Nephron progenitor cell (in vitro differentiated cells): Measurements from ENCODE around the gene EGFL7.

Experiments used
- DNase-seq: peaks from one replicate; pipeline ENCODE4 v3.0.0; 2021
- H3K27ac Mint-ChIP-seq: 2 replicates; pipeline ENCODE4 v1.8.0; 2021; ENCODE audit warnings: mild to moderate bottlenecking, moderate library complexity, mixed read lengths
- H3K27me3 Mint-ChIP-seq: 2 replicates; pipeline ENCODE4 v1.8.0; 2021; ENCODE audit warnings: mild to moderate bottlenecking, low read depth, mixed read lengths; ENCODE audit not compliant: poor library complexity
- H3K36me3 Mint-ChIP-seq: 2 replicates; pipeline ENCODE4 v1.8.0; 2021; ENCODE audit warnings: low read depth, mixed read lengths
- H3K4me1 Mint-ChIP-seq: 2 replicates; pipeline ENCODE4 v1.8.0; 2021; ENCODE audit warnings: mixed read lengths
- H3K4me3 Mint-ChIP-seq: 2 replicates; pipeline ENCODE4 v1.8.0; 2021; ENCODE audit warnings: mild to moderate bottlenecking, moderate library complexity, mixed read lengths
- H3K9me3 Mint-ChIP-seq: 2 replicates; pipeline ENCODE4 v1.8.0; 2021; ENCODE audit warnings: mild to moderate bottlenecking, moderate library complexity, mixed read lengths
- TF ChIP-seq, protein P1 (sequence below): fragments of 200-600 bp; sonication (generic); IDR thresholded peaks from 2 replicates; pipeline ENCODE4 v1.5.0; 2021; ENCODE audit warnings: antibody characterized with exemption

The EGFL7 gene

DNA sequence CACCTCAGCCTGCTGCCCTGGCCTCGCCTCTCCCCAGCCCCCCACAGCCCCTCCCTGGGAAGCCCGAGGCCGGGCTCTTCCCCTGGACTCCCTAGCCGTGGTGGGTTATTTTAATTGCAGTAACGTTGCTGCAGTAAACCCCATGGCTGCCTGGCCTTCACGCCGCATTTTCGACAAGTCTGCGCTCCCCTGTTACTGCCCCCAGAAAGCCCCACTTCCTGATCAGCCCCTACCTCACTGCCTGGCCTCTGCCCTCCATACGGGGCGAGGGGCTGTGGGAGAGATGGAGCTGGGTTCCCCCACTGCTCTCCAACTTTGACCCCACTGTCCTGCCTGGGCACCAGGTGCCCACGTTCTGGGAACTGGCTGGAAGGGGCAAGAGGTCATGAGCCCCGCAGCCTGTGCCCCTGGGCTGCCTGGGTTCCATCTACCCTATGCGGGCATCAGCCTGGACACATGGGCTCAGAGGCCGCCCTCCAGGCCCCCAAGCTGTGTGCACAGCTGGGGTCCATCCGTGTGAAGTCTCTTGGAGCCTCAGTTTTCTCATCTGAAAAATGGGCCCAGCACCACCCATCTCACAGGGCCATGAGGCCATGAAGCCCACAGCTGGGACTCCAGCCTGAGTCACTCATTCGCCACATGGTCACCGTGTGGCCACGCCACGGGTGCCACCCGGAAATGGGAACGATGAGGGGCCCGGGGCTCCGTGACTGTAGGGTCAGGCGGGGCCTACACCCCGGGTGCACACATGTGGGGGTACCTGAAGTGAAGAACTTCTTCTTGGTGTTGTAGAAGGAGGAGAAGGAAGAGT, 11.5 kb downstream of the EGFL7 start:
- no peak for DNase-seq
- H3K27me3 Mint-ChIP-seq: no peaks in the 10 kb centered on the region
- H3K4me1 Mint-ChIP-seq: peaks cover 28% of the 10 kb centered on the region
- H3K9me3 Mint-ChIP-seq: no peaks in the 10 kb centered on the region
- TF ChIP-seq, protein P1, sequence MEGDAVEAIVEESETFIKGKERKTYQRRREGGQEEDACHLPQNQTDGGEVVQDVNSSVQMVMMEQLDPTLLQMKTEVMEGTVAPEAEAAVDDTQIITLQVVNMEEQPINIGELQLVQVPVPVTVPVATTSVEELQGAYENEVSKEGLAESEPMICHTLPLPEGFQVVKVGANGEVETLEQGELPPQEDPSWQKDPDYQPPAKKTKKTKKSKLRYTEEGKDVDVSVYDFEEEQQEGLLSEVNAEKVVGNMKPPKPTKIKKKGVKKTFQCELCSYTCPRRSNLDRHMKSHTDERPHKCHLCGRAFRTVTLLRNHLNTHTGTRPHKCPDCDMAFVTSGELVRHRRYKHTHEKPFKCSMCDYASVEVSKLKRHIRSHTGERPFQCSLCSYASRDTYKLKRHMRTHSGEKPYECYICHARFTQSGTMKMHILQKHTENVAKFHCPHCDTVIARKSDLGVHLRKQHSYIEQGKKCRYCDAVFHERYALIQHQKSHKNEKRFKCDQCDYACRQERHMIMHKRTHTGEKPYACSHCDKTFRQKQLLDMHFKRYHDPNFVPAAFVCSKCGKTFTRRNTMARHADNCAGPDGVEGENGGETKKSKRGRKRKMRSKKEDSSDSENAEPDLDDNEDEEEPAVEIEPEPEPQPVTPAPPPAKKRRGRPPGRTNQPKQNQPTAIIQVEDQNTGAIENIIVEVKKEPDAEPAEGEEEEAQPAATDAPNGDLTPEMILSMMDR: no peak
- H3K4me3 Mint-ChIP-seq: no peak overlapping the region
- no peaks in the 10 kb centered on the region for H3K36me3 Mint-ChIP-seq
- no peak overlapping the region for H3K27ac Mint-ChIP-seq

DNA sequence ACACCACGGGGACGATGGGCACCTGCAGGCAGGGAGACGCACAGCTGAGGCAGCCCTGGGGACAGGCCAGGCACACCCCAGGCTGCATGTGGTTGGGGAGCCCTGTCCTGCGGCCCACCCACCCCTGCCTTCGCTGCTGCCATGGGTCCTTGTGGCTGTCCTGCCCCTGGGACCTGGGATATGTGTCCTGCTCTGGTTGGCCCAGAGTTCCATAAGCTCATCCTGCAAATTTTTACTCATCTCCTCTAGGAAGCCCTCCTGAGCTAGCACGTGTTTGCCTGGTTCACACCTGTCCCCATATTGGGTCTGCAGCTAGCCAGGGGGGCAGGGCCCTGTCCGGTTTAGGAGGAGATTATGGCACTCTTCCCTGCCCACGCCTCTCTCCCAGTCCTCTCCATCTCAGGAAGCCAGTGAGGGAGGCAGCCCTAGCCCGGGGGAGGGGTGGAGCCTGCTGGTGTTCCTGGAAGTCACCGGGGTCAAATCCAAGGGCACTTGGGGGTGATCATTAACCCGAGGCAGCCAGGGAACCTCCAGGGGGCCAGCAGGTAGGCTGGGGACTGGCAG, 12.2 kb downstream of the EGFL7 start:
- no peak overlapping the region for H3K4me3 Mint-ChIP-seq
- peaks cover 35% of the 10 kb centered on the region for H3K4me1 Mint-ChIP-seq
- no peaks in the 10 kb centered on the region for H3K9me3 Mint-ChIP-seq
- no peaks in the 10 kb centered on the region for H3K27me3 Mint-ChIP-seq
- TF ChIP-seq, protein P1: no peak
- no peak overlapping the region for H3K27ac Mint-ChIP-seq
- H3K36me3 Mint-ChIP-seq: no peaks in the 10 kb centered on the region
- DNase-seq: peak; percentile 57

DNA sequence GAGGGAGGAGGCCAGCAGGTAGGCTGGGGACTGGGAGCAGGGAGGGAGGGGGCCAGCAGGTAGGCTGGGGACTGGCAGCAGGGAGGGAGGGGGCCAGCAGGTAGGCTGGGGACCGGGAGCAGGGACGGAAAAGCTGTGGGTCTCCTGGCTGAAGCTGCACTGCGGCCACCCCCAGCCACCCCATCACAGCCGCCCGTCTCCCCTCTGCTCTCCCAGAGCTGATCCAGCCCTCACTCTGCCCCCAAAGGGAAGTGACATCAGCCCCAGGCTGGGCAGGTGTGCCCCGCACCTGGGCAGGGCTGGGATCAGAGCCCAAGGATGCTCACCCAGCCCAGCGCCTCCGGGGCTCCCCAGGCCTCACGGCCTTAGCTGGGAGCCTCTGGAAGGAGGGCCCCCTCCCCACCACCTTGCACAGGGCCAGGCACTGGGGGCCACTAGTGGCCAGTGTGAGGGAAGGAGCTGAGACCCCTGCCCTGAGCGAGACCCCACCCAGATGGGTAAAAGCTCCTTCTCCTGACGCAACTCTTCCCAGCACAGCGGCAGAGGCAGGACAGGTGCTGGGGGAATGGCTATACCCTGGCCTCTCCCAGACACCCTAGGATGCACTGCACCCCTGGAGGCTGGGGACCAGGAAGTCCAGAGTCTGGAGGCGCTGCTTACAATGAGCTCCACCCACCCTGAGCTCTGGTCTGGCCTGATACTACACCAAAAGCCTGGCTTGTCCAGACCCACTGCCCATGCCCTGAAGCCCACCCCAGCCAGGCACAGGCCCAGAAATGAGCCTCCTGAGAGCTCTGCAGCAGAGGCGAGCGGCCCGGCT, 13.0 kb downstream of the EGFL7 start:
- H3K4me1 Mint-ChIP-seq: peaks cover 36% of the 10 kb centered on the region
- no peak overlapping the region for H3K27ac Mint-ChIP-seq
- H3K36me3 Mint-ChIP-seq: no peaks in the 10 kb centered on the region
- no peak for DNase-seq
- H3K27me3 Mint-ChIP-seq: no peaks in the 10 kb centered on the region
- no peak overlapping the region for H3K4me3 Mint-ChIP-seq
- H3K9me3 Mint-ChIP-seq: no peaks in the 10 kb centered on the region
- TF ChIP-seq, protein P1: no peak

DNA sequence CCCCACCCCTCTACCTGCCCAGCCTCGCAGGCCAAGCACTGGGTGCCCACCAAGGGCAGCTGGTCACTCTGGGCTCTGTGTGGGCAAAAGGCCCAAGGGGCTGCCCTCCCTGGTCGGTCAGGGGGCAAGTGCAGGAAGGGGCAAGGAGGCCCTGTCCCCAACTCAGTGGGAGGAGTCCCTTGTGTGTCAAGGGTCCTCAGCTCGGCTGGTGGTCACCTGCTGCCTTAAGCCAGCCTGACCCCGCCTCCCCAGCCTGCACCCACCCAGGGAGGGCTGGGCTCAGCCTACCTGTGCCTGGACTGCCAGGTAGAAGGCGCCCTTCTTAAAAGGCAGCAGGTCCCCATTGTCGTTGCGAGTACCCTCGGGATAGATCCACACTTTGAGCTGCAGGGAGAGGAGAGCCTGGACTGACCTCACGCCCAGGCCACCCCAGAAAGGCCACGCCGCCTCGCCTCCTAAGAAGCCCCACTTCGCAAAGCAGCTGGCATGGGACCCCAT, 13.6 kb downstream of the EGFL7 start:
- H3K9me3 Mint-ChIP-seq: no peaks in the 10 kb centered on the region
- DNase-seq: no peak
- H3K27ac Mint-ChIP-seq: no peak overlapping the region
- H3K36me3 Mint-ChIP-seq: no peaks in the 10 kb centered on the region
- TF ChIP-seq, protein P1: no peak
- H3K4me1 Mint-ChIP-seq: peaks cover 36% of the 10 kb centered on the region
- H3K27me3 Mint-ChIP-seq: no peaks in the 10 kb centered on the region
- no peak overlapping the region for H3K4me3 Mint-ChIP-seq

DNA sequence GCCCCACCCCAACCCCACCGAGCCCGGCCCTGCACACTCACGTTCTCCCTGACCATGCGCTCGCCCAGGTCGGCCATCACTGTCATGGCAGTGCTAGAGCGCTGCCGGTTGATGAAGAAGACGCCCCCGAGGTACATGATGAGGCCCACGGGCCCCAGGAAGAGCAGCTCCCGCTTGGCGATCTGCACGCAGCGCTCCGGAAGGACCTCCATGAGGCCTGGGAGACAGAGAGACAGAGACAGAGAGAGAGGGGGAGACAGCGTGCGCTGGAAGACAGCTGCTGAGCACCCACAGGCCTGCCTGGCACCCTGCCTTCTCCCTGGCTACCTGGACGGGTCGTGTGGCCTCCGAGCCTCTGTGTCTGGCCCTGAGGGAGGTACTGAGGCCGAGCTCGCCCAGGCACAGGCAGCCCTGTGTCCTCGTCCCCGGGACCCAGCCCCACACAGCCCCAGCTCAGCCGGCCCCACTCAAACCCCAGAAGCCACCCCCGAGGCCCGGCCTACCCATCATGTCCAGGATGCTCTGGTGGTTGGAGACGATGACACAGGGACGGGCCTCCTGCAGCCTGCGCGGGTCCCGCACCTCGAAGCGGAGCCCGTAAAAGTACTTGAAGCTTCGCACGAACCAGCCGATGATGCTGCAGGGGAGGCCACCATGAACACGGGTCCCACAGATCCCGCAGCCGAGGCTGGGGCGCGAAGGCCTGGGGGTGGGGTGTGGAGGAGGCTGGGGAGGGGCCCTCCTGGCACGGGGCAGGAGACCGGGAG, 14.4 kb downstream of the EGFL7 start:
- Mint-ChIP-seq H3K4me1 (peaks cover 29% of the 10 kb centered on the region), H3K36me3 (no peaks in the 10 kb centered on the region), H3K9me3 (no peaks in the 10 kb centered on the region), H3K27me3 (no peaks in the 10 kb centered on the region), H3K4me3 (no peak overlapping the region), H3K27ac (no peak overlapping the region)
- DNase-seq: no peak
- TF ChIP-seq, protein P1: no peak
